Neuronal stem cell (in vitro differentiated cells): ENCODE data around the gene CC2D2B.

ENCODE experiments used
- DNase-seq: peaks from one replicate; pipeline ENCODE4 v3.0.0-alpha.2; 2013; ENCODE audit warnings: low spot score
- H2AFZ ChIP-seq: one replicate; pipeline ENCODE4 v1.6.1; 2013; ENCODE audit warnings: mild to moderate bottlenecking, low read length, inconsistent platforms
- H2AK5ac ChIP-seq: 2 replicates; pipeline ENCODE4 v1.6.1; 2013; ENCODE audit warnings: low read depth, mild to moderate bottlenecking, inconsistent platforms, low read length, moderate library complexity, mixed read lengths
- H2BK120ac ChIP-seq: 2 replicates; pipeline ENCODE4 v1.6.1; 2013; ENCODE audit warnings: low read depth, mild to moderate bottlenecking, inconsistent platforms, low read length, moderate library complexity, mixed read lengths
- H2BK12ac ChIP-seq: one replicate; pipeline ENCODE4 v1.6.1; 2013; ENCODE audit warnings: low read length, inconsistent platforms
- H2BK15ac ChIP-seq: 2 replicates; pipeline ENCODE4 v1.6.1; 2013; ENCODE audit warnings: mild to moderate bottlenecking, low read length, inconsistent platforms, mixed read lengths
- H2BK5ac ChIP-seq: one replicate; pipeline ENCODE4 v1.6.1; 2013; ENCODE audit warnings: inconsistent platforms, mild to moderate bottlenecking, low read length, moderate library complexity
- H3K14ac ChIP-seq: one replicate; pipeline ENCODE4 v1.6.1; 2013; ENCODE audit warnings: low read length, inconsistent platforms
- H3K18ac ChIP-seq: 2 replicates; pipeline ENCODE4 v1.6.1; 2013; ENCODE audit warnings: low read length, inconsistent platforms
- H3K23ac ChIP-seq: 2 replicates; pipeline ENCODE4 v1.6.1; 2013; ENCODE audit warnings: low read depth, mild to moderate bottlenecking, mixed read lengths, low read length, inconsistent platforms; ENCODE audit not compliant: poor library complexity
- H3K27ac ChIP-seq: replicated peaks from 3 replicates; pipeline ENCODE4 v1.5.1; 2013; ENCODE audit warnings: low read length, inconsistent platforms
- H3K27me3 ChIP-seq, 3 experiments: 2 replicates each; pipeline ENCODE4 v1.6.1; 2013; ENCODE audit warnings: low read length in 3 of 3, mild to moderate bottlenecking in 2 of 3, inconsistent platforms in 1 of 3, low read depth in 1 of 3, mixed read lengths in 1 of 3, moderate library complexity in 1 of 3; ENCODE audit not compliant: control insufficient read depth in 3 of 3, insufficient read depth in 3 of 3
- H3K36me3 ChIP-seq, 2 donors: replicated peaks in 1 of 2; 2 replicates each; pipeline ENCODE4 v1.6.1; 2013; ENCODE audit warnings: low read length in 2 of 2; ENCODE audit not compliant: control insufficient read depth in 2 of 2, insufficient read depth in 2 of 2
- H3K4ac ChIP-seq: 2 replicates; pipeline ENCODE4 v1.6.1; 2013; ENCODE audit warnings: inconsistent platforms, mild to moderate bottlenecking, low read length, moderate library complexity
- H3K4me1 ChIP-seq, 2 donors: 1 replicate in 1 of 2; 2 replicates in 1 of 2; pipeline ENCODE4 v1.6.1; 2013; ENCODE audit warnings: low read length in 2 of 2, low read depth in 1 of 2; ENCODE audit not compliant: control insufficient read depth in 2 of 2, insufficient read depth in 1 of 2
- H3K4me2 ChIP-seq: one replicate; pipeline ENCODE4 v1.6.1; 2013; ENCODE audit warnings: mild to moderate bottlenecking, low read length, inconsistent platforms; ENCODE audit not compliant: insufficient read depth, poor library complexity, severe bottlenecking
- H3K4me3 ChIP-seq, 2 donors: 2 replicates each; pipeline ENCODE4 v1.5.1; 2013; ENCODE audit warnings: low read length in 2 of 2, mild to moderate bottlenecking in 2 of 2, inconsistent platforms in 1 of 2, moderate library complexity in 1 of 2
- H3K79me1 ChIP-seq: one replicate; pipeline ENCODE4 v1.6.1; 2013; ENCODE audit warnings: low read depth, mild to moderate bottlenecking, inconsistent platforms, low read length, moderate library complexity
- H3K9ac ChIP-seq: one replicate; pipeline ENCODE4 v1.6.1; 2013; ENCODE audit warnings: mild to moderate bottlenecking, low read depth, low read length, inconsistent platforms; ENCODE audit not compliant: poor library complexity
- H3K9me3 ChIP-seq, 2 donors: replicated peaks in 1 of 2; 2 replicates each; pipeline versions ENCODE3 to v1.6.1; 2013; ENCODE audit warnings: low read length in 2 of 2, mild to moderate bottlenecking in 2 of 2, inconsistent platforms in 1 of 2, low read depth in 1 of 2, mixed read lengths in 1 of 2, moderate library complexity in 1 of 2; ENCODE audit not compliant: control insufficient read depth in 2 of 2, insufficient read depth in 1 of 2
- H4K8ac ChIP-seq: one replicate; pipeline ENCODE4 v1.6.1; 2013; ENCODE audit warnings: low read depth, mild to moderate bottlenecking, inconsistent platforms, low read length, moderate library complexity
- H4K91ac ChIP-seq: one replicate; pipeline ENCODE4 v1.6.1; 2013; ENCODE audit warnings: low read length, low read depth, mild to moderate bottlenecking, inconsistent platforms; ENCODE audit not compliant: poor library complexity
- WGBS, 2 donors: extraction: QIAGEN DNeasy Blood & Tissue Kit; methylation state at CpG; one replicate each; pipeline ENCODE4 v1.1.7; 2013; ENCODE audit warnings: missing lambda C conversion rate in 2 of 2, mixed read lengths in 1 of 2; ENCODE audit not compliant: insufficient read length in 2 of 2, insufficient replicate concordance in 1 of 2; ENCODE audit errors: extremely low coverage in 2 of 2; 5-methylcytosine and 5-hydroxymethylcytosine counted together

Gene CC2D2B

GRCh38 chr10:95864906-95865813 is 42.6 kb upstream of the CC2D2B start:
- Histone ChIP-seq H2BK5ac (no peak overlapping the region), H3K27ac (no peak overlapping the region), H3K36me3 (no peaks in the 10 kb centered on the region), H2BK120ac (no peak overlapping the region), H3K4me2 (no peak overlapping the region), H3K27me3 (no peaks in the 10 kb centered on the region), H4K91ac (no peak overlapping the region), H4K8ac (no peak overlapping the region), H2AFZ (peak overlapping the region; percentile 75), H3K4me1 (no peaks in the 10 kb centered on the region), H3K18ac (no peak overlapping the region), H3K4ac (no peak overlapping the region), H3K79me1 (peaks cover 2% of the 10 kb centered on the region), H2BK12ac (no peak overlapping the region), H3K4me3 (no peak overlapping the region), H3K23ac (no peak overlapping the region), H2AK5ac (no peak overlapping the region), H2BK15ac (no peak overlapping the region), H3K9ac (no peak overlapping the region), H3K9me3 (no peaks in the 10 kb centered on the region), H3K14ac (no peak overlapping the region)
- WGBS, 2 donors: no CpG with 5 or more reads among the region's 7 CpGs
- peak; percentile 38 for DNase-seq

- H3K27me3 ChIP-seq: no peaks in the 10 kb centered on the region
- H2BK12ac ChIP-seq: no peak overlapping the region
- H3K23ac ChIP-seq: no peak overlapping the region
- H3K9ac ChIP-seq: no peak overlapping the region
- H4K91ac ChIP-seq: no peak overlapping the region
- H3K27ac ChIP-seq: no peak overlapping the region
- H4K8ac ChIP-seq: no peak overlapping the region
- H2BK5ac ChIP-seq: no peak overlapping the region
- H3K4me2 ChIP-seq: no peak overlapping the region
- peaks cover 0 to 2% of the 10 kb centered on the region in 2 donors for H3K36me3 ChIP-seq
- no peak overlapping the region for H2AK5ac ChIP-seq
- no CpG with 5 or more reads among the region's 6 CpGs for WGBS, 2 donors
- no peak overlapping the region for H3K4me3 ChIP-seq
- H3K4ac ChIP-seq: no peak overlapping the region
- no peak overlapping the region for H3K18ac ChIP-seq
- H3K14ac ChIP-seq: no peak overlapping the region
- no peak overlapping the region for H2BK120ac ChIP-seq
- no peak for DNase-seq
- H3K79me1 ChIP-seq: peaks cover 2% of the 10 kb centered on the region
- no peak overlapping the region for H2AFZ ChIP-seq
- H3K9me3 ChIP-seq: no peaks in the 10 kb centered on the region
- no peaks in the 10 kb centered on the region for H3K4me1 ChIP-seq
- no peak overlapping the region for H2BK15ac ChIP-seq
Measured at GRCh38 chr10:95865814-95866466, 41.8 kb upstream of the CC2D2B start.

DNA sequence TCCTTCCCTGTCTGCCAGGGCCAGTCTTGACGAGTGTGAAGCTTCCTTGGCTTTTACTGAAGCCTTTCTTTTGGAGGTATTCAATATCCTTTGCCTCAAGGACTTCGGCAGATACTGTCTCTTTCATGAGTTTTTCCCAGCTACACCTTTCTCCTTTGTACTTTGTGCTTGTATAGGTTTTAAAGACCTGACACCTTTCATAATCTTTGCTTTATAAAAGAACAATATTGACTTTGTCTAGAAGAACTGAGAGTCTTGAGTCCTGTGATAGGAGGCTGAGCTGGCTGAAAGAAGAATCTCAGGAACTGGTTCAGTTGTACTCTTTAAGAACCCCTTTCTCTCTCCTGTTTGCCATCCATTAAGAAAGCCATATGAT is 41.3 kb upstream of the CC2D2B start:
- Histone ChIP-seq H3K18ac (no peak overlapping the region), H3K9ac (no peak overlapping the region), H3K4me2 (no peak overlapping the region), H3K4me3 (no peak overlapping the region), H3K23ac (no peak overlapping the region), H3K36me3 (peaks cover 0 to 2% of the 10 kb centered on the region in 2 donors), H3K27ac (no peak overlapping the region), H3K14ac (no peak overlapping the region), H3K27me3 (no peaks in the 10 kb centered on the region), H2AK5ac (no peak overlapping the region), H3K4me1 (no peaks in the 10 kb centered on the region), H4K8ac (no peak overlapping the region), H4K91ac (no peak overlapping the region), H3K79me1 (peaks cover 2% of the 10 kb centered on the region), H3K9me3 (no peaks in the 10 kb centered on the region), H2BK12ac (no peak overlapping the region), H2BK5ac (no peak overlapping the region), H3K4ac (no peak overlapping the region), H2BK120ac (no peak overlapping the region), H2AFZ (no peak overlapping the region), H2BK15ac (no peak overlapping the region)
- WGBS, 2 donors: no CpG with 5 or more reads among the region's 2 CpGs
- DNase-seq: no peak

DNA sequence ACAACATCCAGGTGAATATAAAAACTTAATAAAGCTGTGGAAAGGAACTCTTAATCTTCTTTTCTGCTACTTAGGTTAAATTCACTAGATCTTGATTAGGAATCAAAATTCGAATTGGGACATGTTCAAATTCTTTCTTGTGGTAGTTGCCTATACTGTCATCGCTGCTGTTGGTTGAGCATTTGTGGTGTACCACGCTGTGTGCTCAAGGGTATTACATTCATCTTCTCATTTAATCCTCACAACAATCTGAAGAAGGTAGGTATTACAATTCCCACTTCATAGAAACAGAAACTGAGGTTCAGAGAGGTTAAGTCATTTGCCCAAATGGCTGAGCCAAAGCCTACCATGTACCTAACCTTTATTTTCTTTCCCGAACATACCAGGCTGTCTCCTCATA is 39.9 kb upstream of the CC2D2B start:
- Histone ChIP-seq H2BK12ac (no peak overlapping the region), H2BK5ac (no peak overlapping the region), H3K79me1 (peaks cover 2% of the 10 kb centered on the region), H2BK15ac (no peak overlapping the region), H3K27ac (no peak overlapping the region), H3K36me3 (peaks cover 2 to 4% of the 10 kb centered on the region in 2 donors), H2AFZ (no peak overlapping the region), H3K14ac (no peak overlapping the region), H3K23ac (no peak overlapping the region), H4K8ac (no peak overlapping the region), H3K9me3 (no peaks in the 10 kb centered on the region), H3K4ac (no peak overlapping the region), H3K18ac (no peak overlapping the region), H3K9ac (no peak overlapping the region), H4K91ac (no peak overlapping the region), H3K27me3 (no peaks in the 10 kb centered on the region), H2BK120ac (no peak overlapping the region), H3K4me2 (no peak overlapping the region), H3K4me3 (no peak overlapping the region), H2AK5ac (no peak overlapping the region), H3K4me1 (no peaks in the 10 kb centered on the region)
- DNase-seq: no peak
- WGBS, 2 donors: no CpG with 5 or more reads among the region's 4 CpGs
